Measurements from ENCODE around the gene PDE6C. TPM values are rescaled to one million over a fixed set of nuclear protein-coding genes. Genes with fewer than 3 reads are reported as not detected.

PDE6C gene
- total RNA-seq, 2 donors from 2014 or later, result not detected

GRCh38 chr10:93620925-93621324 lies 8.6 kb downstream of the PDE6C start:
- Mint-ChIP-seq H3K9me3 (no peaks in the 10 kb centered on the region), H3K36me3 (ENCODE audit: low read depth) (no peaks in the 10 kb centered on the region), H3K4me1 (peaks cover 23% of the 10 kb centered on the region), H3K4me3 (no peak overlapping the region), H3K27me3 (ENCODE audit: insufficient read depth) (peaks cover 13% of the 10 kb centered on the region), H3K27ac (no peak overlapping the region)
- no peaks in the 10 kb centered on the region for H3K36me3 ChIP-seq (ENCODE audit: control insufficient read depth, insufficient read depth, low read length)
- H3K4me3 ChIP-seq (ENCODE audit: low read length), result no peak overlapping the region
- DNase-seq, result no peak
- peaks cover 8% of the 10 kb centered on the region for H3K4me1 ChIP-seq (ENCODE audit: control insufficient read depth, insufficient read depth, low read length)
- H3K27ac ChIP-seq (ENCODE audit: low read depth, low read length), result no peak overlapping the region
- no peak for TF ChIP-seq CTCF (conservative IDR thresholded peaks at IDR 0.05)
- WGBS, 2 experiments (ENCODE audit: insufficient coverage in 1 of 2, insufficient read length in 1 of 2), result 80 to 85% methylated on average over 4 to 7 of the region's 7 CpGs
- H3K27me3 ChIP-seq (ENCODE audit: control insufficient read depth, insufficient read depth, low read length, poor library complexity, severe bottlenecking), result peaks cover 10% of the 10 kb centered on the region
- no peak overlapping the region for H3K9ac ChIP-seq (ENCODE audit: extremely low read depth, low read length, poor library complexity, severe bottlenecking)
- no peaks in the 10 kb centered on the region for H3K9me3 ChIP-seq (ENCODE audit: control insufficient read depth, low read length)

GRCh38 chr10:93622942-93623341 lies 10.6 kb downstream of the PDE6C start:
- no peaks in the 10 kb centered on the region for H3K9me3 ChIP-seq (ENCODE audit: control insufficient read depth, low read length)
- Mint-ChIP-seq H3K9me3 (no peaks in the 10 kb centered on the region), H3K36me3 (ENCODE audit: low read depth) (no peaks in the 10 kb centered on the region), H3K4me3 (no peak overlapping the region), H3K4me1 (peaks cover 6% of the 10 kb centered on the region), H3K27ac (no peak overlapping the region), H3K27me3 (ENCODE audit: insufficient read depth) (peaks cover 15% of the 10 kb centered on the region)
- no peaks in the 10 kb centered on the region for H3K36me3 ChIP-seq (ENCODE audit: control insufficient read depth, insufficient read depth, low read length)
- no peak for TF ChIP-seq CTCF (conservative IDR thresholded peaks at IDR 0.05)
- H3K27me3 ChIP-seq (ENCODE audit: control insufficient read depth, insufficient read depth, low read length, poor library complexity, severe bottlenecking), result peaks cover 10% of the 10 kb centered on the region
- peaks cover 6% of the 10 kb centered on the region for H3K4me1 ChIP-seq (ENCODE audit: control insufficient read depth, insufficient read depth, low read length)
- no peak overlapping the region for H3K4me3 ChIP-seq (ENCODE audit: low read length)
- no peak overlapping the region for H3K9ac ChIP-seq (ENCODE audit: extremely low read depth, low read length, poor library complexity, severe bottlenecking)
- 91 to 100% methylated on average over 1 of the region's 1 CpG for WGBS, 2 experiments (ENCODE audit: insufficient coverage in 1 of 2, insufficient read length in 1 of 2)
- H3K27ac ChIP-seq (ENCODE audit: low read depth, low read length), result no peak overlapping the region
- no peak for DNase-seq

- Mint-ChIP-seq H3K27ac (no peak overlapping the region), H3K27me3 (ENCODE audit: insufficient read depth) (peaks cover 8% of the 10 kb centered on the region), H3K36me3 (ENCODE audit: low read depth) (no peaks in the 10 kb centered on the region), H3K4me3 (no peak overlapping the region), H3K9me3 (no peaks in the 10 kb centered on the region), H3K4me1 (peaks cover 17% of the 10 kb centered on the region)
- no peak overlapping the region for H3K4me3 ChIP-seq (ENCODE audit: low read length)
- no peaks in the 10 kb centered on the region for H3K36me3 ChIP-seq (ENCODE audit: control insufficient read depth, insufficient read depth, low read length)
- no peaks in the 10 kb centered on the region for H3K27me3 ChIP-seq (ENCODE audit: control insufficient read depth, insufficient read depth, low read length, poor library complexity, severe bottlenecking)
- DNase-seq, result no peak
- no peak overlapping the region for H3K27ac ChIP-seq (ENCODE audit: low read depth, low read length)
- H3K4me1 ChIP-seq (ENCODE audit: control insufficient read depth, insufficient read depth, low read length), result no peaks in the 10 kb centered on the region
- WGBS, 2 experiments (ENCODE audit: insufficient coverage in 1 of 2, insufficient read length in 1 of 2), result 71 to 88% methylated on average over 4 of the region's 4 CpGs
- no peak overlapping the region for H3K9ac ChIP-seq (ENCODE audit: extremely low read depth, low read length, poor library complexity, severe bottlenecking)
- no peaks in the 10 kb centered on the region for H3K9me3 ChIP-seq (ENCODE audit: control insufficient read depth, low read length)
- no peak for TF ChIP-seq CTCF (conservative IDR thresholded peaks at IDR 0.05)
These were observed 16.5 kb downstream of the PDE6C start for GRCh38 chr10:93628858-93629257.

Measured in endodermal cell (in vitro differentiated cells).